Cardiac muscle cell (in vitro differentiated cells and primary cell): ENCODE results near the gene CTDSP2. TPM values are rescaled to one million over a fixed set of nuclear protein-coding genes. Genes with fewer than 3 reads are reported as not detected.
"Not testable (repeated sequence)": the region's sequence is repeated elsewhere in the genome, so short reads cannot be mapped to it uniquely, and the experiment has no call there.

Source experiments
- DNase-seq, 2 donors: peaks; one replicate each; pipeline versions ENCODE4 v3.0.0 to v3.0.0-alpha.2; 2010 to 2017; ENCODE audit warnings: low read depth in 1 of 2, low spot score in 1 of 2
- H3K27ac ChIP-seq: fragments of 200-600 bp; sonication (generic); 2 replicates; pipeline ENCODE4 v1.5.1; 2016
- H3K27me3 ChIP-seq: fragments of 200-600 bp; sonication (generic); 2 replicates; pipeline ENCODE4 v1.6.0; 2016; ENCODE audit warnings: control low read depth
- H3K36me3 ChIP-seq: fragments of 200-600 bp; sonication (generic); 2 replicates; pipeline ENCODE4 v1.5.1; 2016; ENCODE audit warnings: control low read depth
- H3K4me1 ChIP-seq: fragments of 200-600 bp; sonication (generic); 2 replicates; pipeline ENCODE4 v1.8.1; 2017; ENCODE audit warnings: low read depth, mild to moderate bottlenecking, mixed run types
- H3K4me3 ChIP-seq: fragments of 200-600 bp; sonication (generic); 2 replicates; pipeline ENCODE4 v1.5.1; 2016; ENCODE audit warnings: mild to moderate bottlenecking
- H3K9me3 ChIP-seq: fragments of 200-600 bp; sonication (generic); 2 replicates; pipeline ENCODE4 v1.5.1; 2017; ENCODE audit warnings: low read depth, mild to moderate bottlenecking, control low read depth
- polyA plus RNA-seq: library from polyadenylated mRNA; unstranded; fragments of >200 nt; fragmentation: Nextera tagmentation; extraction: Ambion mirVana; gene quantifications from 2 replicates; pipeline ENCODE4 v1.2.1, GENCODE V29; 2016
- total RNA-seq: library from RNA; depleted of rRNA; stranded (reverse); fragments of >200 nt; gene quantifications from 2 replicates; pipeline ENCODE4 v1.2.3, GENCODE V29; 2016
- TF ChIP-seq, protein P1 (sequence below): IDR thresholded peaks from 2 replicates; pipeline ENCODE4 v1.5.1; 2012; ENCODE audit warnings: low read depth, mild to moderate bottlenecking, low read length

CTDSP2 gene
- total and polyA plus RNA-seq, 2 experiments from 2014 or later, result 82.9 to 105 TPM

DNA sequence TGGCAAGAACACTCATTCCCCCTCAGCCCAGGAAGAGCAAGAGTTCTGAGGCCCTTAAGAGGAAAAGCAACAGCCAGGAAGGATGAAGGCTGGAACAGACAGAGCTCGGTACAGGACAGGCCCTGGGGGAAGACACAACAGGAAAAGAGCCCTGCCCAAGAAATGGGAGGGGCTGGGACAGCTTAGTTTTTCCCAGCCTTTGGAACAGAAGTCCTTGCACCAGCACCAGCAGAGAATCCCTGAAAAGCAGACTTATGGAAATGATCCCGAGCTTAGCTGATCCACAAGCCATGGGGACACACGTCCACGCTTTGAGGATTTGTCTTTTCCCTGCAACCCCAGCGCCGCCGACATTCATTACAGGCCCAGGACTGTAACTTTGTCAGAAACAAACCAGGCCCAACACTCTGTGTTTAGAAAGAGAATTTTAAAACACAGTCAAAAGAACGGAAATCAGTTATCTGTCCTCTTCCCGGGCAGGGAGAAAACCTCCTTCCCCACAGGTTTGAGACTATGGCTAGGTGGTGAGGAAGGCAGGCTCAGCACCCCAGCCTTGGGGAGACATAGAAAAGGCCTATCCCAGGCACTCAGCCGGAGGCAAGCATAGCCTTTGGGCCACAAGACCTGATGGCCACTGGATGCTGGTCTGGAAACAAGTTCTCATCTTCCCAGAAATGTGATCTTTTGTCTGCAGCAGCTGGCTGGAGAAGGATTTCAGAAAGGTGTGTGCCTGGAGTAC, 24.0 kb downstream of the CTDSP2 start:
- TF ChIP-seq, protein P1, sequence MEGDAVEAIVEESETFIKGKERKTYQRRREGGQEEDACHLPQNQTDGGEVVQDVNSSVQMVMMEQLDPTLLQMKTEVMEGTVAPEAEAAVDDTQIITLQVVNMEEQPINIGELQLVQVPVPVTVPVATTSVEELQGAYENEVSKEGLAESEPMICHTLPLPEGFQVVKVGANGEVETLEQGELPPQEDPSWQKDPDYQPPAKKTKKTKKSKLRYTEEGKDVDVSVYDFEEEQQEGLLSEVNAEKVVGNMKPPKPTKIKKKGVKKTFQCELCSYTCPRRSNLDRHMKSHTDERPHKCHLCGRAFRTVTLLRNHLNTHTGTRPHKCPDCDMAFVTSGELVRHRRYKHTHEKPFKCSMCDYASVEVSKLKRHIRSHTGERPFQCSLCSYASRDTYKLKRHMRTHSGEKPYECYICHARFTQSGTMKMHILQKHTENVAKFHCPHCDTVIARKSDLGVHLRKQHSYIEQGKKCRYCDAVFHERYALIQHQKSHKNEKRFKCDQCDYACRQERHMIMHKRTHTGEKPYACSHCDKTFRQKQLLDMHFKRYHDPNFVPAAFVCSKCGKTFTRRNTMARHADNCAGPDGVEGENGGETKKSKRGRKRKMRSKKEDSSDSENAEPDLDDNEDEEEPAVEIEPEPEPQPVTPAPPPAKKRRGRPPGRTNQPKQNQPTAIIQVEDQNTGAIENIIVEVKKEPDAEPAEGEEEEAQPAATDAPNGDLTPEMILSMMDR, result no peak
- H3K4me1 ChIP-seq, result no peaks in the 10 kb centered on the region
- no peak overlapping the region for H3K27ac ChIP-seq
- H3K9me3 ChIP-seq, result no peaks in the 10 kb centered on the region
- H3K4me3 ChIP-seq, result no peak overlapping the region
- no peak for DNase-seq
- H3K36me3 ChIP-seq, result peaks cover 61% of the 10 kb centered on the region
- no peaks in the 10 kb centered on the region for H3K27me3 ChIP-seq

DNA sequence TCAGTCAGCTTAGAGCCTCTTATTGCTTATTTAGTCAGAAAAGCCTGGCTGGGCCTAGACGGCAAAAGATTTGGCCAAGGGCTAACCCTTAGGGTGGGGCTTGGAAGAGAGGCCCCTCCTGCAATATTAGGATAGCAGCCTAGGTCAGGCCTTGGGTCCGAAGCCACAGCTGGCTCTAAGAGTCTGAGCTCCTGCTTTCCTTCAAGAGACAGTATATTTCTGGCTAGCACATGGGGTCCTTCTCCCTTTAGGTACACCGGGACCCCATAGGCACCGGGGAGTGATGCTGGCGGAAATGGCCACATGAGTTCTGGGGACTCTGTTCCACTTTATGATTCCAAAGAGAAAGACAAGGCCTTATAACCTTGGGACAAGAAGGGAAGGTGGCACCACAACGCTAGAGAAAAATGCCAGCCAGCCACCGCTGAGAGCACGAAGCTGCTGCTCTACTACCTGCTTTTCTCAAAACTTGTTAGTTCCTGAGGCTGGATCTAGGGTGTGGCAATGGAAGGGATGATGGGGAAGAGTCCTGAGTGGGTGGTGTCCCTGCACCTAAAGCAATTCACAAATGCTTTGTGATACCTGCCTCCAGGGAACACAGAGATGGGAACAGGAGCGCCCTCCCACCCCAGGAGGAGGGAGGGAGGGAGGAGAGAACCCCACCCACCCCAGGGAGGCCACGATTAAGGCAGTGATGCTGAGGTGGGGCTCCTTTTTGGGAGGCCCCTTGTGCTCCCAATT, 24.9 kb downstream of the CTDSP2 start:
- Histone ChIP-seq H3K9me3 (no peaks in the 10 kb centered on the region), H3K4me3 (no peak overlapping the region), H3K4me1 (no peaks in the 10 kb centered on the region), H3K27ac (no peak overlapping the region), H3K27me3 (no peaks in the 10 kb centered on the region), H3K36me3 (peaks cover 52% of the 10 kb centered on the region)
- TF ChIP-seq, protein P1, result no peak
- DNase-seq, result no peak

DNA sequence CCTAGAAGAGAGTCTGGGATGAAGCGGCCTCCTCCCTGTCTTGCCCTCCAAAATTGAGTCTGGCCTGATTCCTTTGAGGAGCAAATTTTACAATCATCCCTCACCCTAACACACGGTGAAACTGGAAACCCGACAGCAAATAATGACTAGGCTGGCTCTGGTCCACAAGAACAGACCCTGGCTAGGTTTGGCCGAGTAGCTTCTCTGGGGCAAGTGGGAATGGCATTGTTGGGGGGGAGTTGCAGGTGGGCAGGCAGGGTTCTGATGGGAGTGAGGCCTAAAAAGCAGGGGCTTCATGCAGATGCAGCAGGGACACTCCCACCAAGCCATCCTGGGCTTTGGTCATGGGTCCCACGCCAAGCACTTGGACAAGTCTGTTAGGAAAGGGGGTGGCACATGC, 25.5 kb downstream of the CTDSP2 start:
- not testable (repeated sequence) for H3K9me3 ChIP-seq, H3K27ac ChIP-seq, H3K4me3 ChIP-seq, DNase-seq, H3K27me3 ChIP-seq, H3K4me1 ChIP-seq
- H3K36me3 ChIP-seq, result peaks cover 46% of the 10 kb centered on the region

DNA sequence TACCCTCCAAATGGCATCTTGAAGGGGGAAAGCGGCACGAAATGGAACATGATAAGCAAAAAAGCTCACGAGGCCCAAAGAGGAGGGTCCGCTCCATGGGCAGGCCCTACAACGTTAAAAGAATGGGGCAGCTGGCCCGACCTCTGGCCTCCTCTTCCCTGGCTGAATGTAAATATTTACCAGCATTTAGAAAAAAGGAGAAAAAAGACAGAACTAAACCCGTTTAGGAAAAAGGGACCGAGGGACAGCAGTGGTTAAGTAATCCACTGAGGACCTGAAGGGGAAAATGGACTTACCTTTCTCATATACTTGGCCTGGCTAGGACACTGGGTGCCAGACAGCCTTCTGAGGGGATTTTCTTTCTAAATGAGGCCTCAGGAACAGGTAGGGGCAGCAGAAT, 26.4 kb downstream of the CTDSP2 start:
- not testable (repeated sequence) for H3K9me3 ChIP-seq, DNase-seq, H3K27me3 ChIP-seq, H3K4me3 ChIP-seq, H3K4me1 ChIP-seq
- peaks cover 37% of the 10 kb centered on the region for H3K36me3 ChIP-seq
- H3K27ac ChIP-seq, result peak overlapping the region; percentile 62

DNA sequence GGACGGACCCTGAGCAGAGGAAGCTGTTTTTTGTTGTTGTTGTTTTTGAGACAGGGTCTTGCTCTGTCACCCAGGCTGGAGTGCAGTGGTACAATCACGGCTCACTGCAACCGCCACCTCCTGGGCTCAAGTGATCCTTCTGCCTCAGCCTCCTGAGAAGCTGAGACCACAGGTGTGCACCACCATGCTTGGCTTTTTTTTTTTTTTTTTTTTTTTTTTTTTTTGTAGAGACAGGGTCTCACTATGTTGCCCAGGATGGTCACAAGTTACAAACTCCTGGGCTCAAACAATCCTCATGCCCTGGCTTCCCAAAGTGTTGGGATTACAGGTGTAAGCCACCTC, 28.6 kb downstream of the CTDSP2 start:
- H3K9me3 ChIP-seq, H3K27ac ChIP-seq, DNase-seq, H3K4me1 ChIP-seq, H3K27me3 ChIP-seq, H3K4me3 ChIP-seq: not testable (repeated sequence)
- H3K36me3 ChIP-seq, result peaks cover 16% of the 10 kb centered on the region

DNA sequence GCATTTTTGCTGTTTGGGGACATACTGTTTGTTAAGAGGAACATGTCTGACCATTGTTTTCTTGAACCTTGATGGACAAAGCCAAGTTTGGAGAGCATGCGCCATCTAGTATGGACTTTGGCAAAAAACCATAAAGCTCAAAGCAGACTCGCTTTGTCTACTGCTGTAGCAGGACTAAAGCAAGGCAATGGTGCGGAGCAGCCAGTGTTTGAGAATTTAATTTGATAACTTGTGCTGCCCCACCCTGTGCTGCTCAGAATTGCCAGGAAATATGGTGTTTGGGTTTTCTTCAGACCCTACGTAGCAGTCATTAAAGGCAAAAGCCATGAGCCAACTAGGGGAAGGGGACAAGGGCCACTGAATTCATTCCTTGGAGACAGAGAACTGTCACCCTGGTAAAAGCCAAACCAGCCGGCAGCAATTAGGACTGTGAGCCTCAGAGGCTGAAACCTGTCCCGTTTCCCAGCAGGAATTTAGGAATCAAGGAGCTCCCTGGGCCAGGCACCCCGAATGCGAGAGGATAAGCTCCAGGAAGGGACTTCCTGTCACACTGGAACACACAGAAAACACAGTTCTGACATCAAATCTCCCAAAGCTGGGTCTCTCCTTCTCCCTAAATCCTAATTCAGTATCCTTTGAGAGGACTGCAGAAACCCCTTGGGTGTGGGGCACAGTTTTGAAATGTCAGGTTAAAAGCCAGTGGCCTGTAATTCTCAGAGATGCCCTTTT, 29.1 kb downstream of the CTDSP2 start:
- no peak for DNase-seq
- Histone ChIP-seq H3K9me3 (no peaks in the 10 kb centered on the region), H3K36me3 (peaks cover 11% of the 10 kb centered on the region), H3K4me1 (no peaks in the 10 kb centered on the region), H3K27me3 (no peaks in the 10 kb centered on the region), H3K4me3 (no peak overlapping the region), H3K27ac (no peak overlapping the region)
- TF ChIP-seq, protein P1, result no peak

DNA sequence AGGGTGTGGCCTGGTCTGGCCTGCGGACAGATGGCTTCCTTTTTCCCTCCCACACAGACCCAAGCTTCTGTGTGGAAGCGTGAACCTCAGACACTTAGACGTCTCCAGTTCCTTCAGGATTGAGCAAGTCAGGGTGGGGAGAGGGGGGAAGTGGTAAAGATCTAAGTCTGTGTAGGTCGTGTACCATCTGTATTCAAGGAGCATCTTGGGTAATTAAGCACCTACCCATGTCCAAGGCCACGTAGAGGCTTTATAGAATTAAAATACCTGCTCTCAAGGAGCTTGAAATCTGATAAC, 29.7 kb downstream of the CTDSP2 start:
- DNase-seq, result peak in 1 of 2 donors; percentile 82
- no peaks in the 10 kb centered on the region for H3K4me1 ChIP-seq
- H3K4me3 ChIP-seq, result no peak overlapping the region
- no peaks in the 10 kb centered on the region for H3K27me3 ChIP-seq
- no peak overlapping the region for H3K27ac ChIP-seq
- H3K9me3 ChIP-seq, result no peaks in the 10 kb centered on the region
- peaks cover 11% of the 10 kb centered on the region for H3K36me3 ChIP-seq
- TF ChIP-seq, protein P1, result no peak
